Measurements from ENCODE around the gene BCDIN3D. TPM values are rescaled to one million over a fixed set of nuclear protein-coding genes. Genes with fewer than 3 reads are reported as not detected.
A peak's percentile ranks its signal among the peaks of the same experiment; 100 is the strongest.

The BCDIN3D gene
- total RNA-seq, 1 experiment from 2014 or later: 4.5 TPM

DNA sequence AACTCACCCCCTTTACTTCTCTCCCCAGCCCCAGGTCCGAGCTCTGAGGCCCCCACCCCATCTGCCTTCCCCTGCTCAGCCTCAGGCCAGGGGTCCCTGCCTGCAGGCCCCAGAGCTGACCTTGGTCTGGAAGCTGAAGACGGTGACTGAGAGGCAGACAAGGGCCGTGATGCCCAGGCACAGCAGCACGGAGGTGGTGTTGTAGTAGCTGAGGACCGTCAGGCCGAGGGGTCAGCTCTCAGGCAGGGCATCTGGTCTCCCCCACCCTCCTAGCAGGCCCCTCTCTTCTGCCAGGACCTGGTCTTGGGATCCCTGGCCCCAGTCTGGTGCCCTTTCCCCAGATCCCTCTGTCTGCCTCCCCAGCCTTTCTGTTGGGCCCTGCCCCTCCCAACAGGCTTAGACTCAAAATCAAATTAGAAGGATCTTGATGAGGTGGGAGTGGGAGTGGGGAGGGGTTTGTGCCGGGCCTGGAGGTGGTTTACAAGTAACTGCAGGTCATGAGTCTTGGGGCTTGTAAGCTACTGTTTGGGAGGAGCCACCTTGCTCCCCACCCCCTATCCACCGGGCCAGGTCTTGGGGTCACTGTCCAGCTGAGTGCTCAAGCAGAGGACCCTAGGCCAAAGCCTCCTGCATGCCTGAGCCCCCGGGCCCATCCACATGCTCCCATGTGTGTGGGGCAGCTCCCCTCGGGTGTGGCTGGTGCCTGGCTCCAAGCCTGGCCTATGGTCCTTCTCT, 46.6 kb upstream of the BCDIN3D start:
- ATAC-seq (no peak), DNase-seq (no peak)
- H2AFZ ChIP-seq (ENCODE audit: low read length): no peak overlapping the region
- no peaks in the 10 kb centered on the region for H3K36me3 ChIP-seq (ENCODE audit: low read depth, low read length)
- H3K27ac ChIP-seq (ENCODE audit: low read length): no peak overlapping the region
- no peaks in the 10 kb centered on the region for H3F3A ChIP-seq (ENCODE audit: low read length, unreplicated experiment)
- no peak overlapping the region for H3K9ac ChIP-seq (ENCODE audit: low read length)
- no peaks in the 10 kb centered on the region for H3K9me2 ChIP-seq (replicated peaks; ENCODE audit: low read length)
- BruUV-seq (replicated peaks): no TSS peak
- no peak overlapping the region for H3K4me2 ChIP-seq (ENCODE audit: low read length)
- H3K27me3 ChIP-seq (ENCODE audit: low read length): no peaks in the 10 kb centered on the region
- H3K9me3 ChIP-seq (ENCODE audit: low read length): no peaks in the 10 kb centered on the region
- H4K20me1 ChIP-seq (ENCODE audit: low read length): no peaks in the 10 kb centered on the region
- ChIA-PET POLR2A (ENCODE audit: unreplicated experiment) (no interaction called here), CTCF (no interaction called here)
- TF ChIP-seq CTCF (conservative IDR thresholded peaks at IDR 0.05; ENCODE audit: low read depth, low read length) (no peak), EZH2 (IDR thresholded peaks at IDR 0.05; ENCODE audit: low read length, unreplicated experiment) (no peak), EZH2phosphoT487 (IDR thresholded peaks at IDR 0.05; ENCODE audit: borderline replicate concordance, low read length) (no peak)
- peaks cover 23% of the 10 kb centered on the region for H3K4me1 ChIP-seq (ENCODE audit: insufficient read depth, low read length)
- H3K79me2 ChIP-seq (ENCODE audit: low read length): no peaks in the 10 kb centered on the region
- intact Hi-C loops (cut with micrococcal nuclease): no loop called here
- no peak overlapping the region for H3K4me3 ChIP-seq (ENCODE audit: low read length)

- no peaks in the 10 kb centered on the region for H3K9me2 ChIP-seq (replicated peaks; ENCODE audit: low read length)
- TF ChIP-seq EZH2 (IDR thresholded peaks at IDR 0.05; ENCODE audit: low read length, unreplicated experiment) (no peak), EZH2phosphoT487 (IDR thresholded peaks at IDR 0.05; ENCODE audit: borderline replicate concordance, low read length) (no peak), CTCF (conservative IDR thresholded peaks at IDR 0.05; ENCODE audit: low read depth, low read length) (no peak)
- no peaks in the 10 kb centered on the region for H3K36me3 ChIP-seq (ENCODE audit: low read depth, low read length)
- H3K9me3 ChIP-seq (ENCODE audit: low read length): no peaks in the 10 kb centered on the region
- ChIA-PET POLR2A (ENCODE audit: unreplicated experiment) (no interaction called here), CTCF (no interaction called here)
- no peaks in the 10 kb centered on the region for H3F3A ChIP-seq (ENCODE audit: low read length, unreplicated experiment)
- no peak overlapping the region for H3K4me3 ChIP-seq (ENCODE audit: low read length)
- BruUV-seq (replicated peaks): no TSS peak
- peak; percentile 29 for DNase-seq
- no peak overlapping the region for H2AFZ ChIP-seq (ENCODE audit: low read length)
- H3K27ac ChIP-seq (ENCODE audit: low read length): peak overlapping the region; percentile 8; the same call in 1 of the 2 replicates
- H3K4me2 ChIP-seq (ENCODE audit: low read length): no peak overlapping the region
- H4K20me1 ChIP-seq (ENCODE audit: low read length): no peaks in the 10 kb centered on the region
- H3K9ac ChIP-seq (ENCODE audit: low read length): no peak overlapping the region
- no peaks in the 10 kb centered on the region for H3K79me2 ChIP-seq (ENCODE audit: low read length)
- 0 out of 2 replicates have a peak, but pooled peaks have one; percentile 14 for ATAC-seq
- intact Hi-C loops (cut with micrococcal nuclease): no loop called here
- H3K4me1 ChIP-seq (ENCODE audit: insufficient read depth, low read length): peaks cover 16% of the 10 kb centered on the region
- no peaks in the 10 kb centered on the region for H3K27me3 ChIP-seq (ENCODE audit: low read length)
Observed at GRCh38 chr12:49888461-49889151, 45.7 kb upstream of the BCDIN3D start.
